ENCODE measurements around the gene RPS25. TPM values are rescaled to one million over a fixed set of nuclear protein-coding genes. Genes with fewer than 3 reads are reported as not detected.

Gene RPS25
- total and polyA plus RNA-seq, 10 of the 15 experiments (the other 5 are each of a cell fraction or from before 2014, with no cell fraction given), result 886 to 3,746 (median 3,066) TPM

DNA sequence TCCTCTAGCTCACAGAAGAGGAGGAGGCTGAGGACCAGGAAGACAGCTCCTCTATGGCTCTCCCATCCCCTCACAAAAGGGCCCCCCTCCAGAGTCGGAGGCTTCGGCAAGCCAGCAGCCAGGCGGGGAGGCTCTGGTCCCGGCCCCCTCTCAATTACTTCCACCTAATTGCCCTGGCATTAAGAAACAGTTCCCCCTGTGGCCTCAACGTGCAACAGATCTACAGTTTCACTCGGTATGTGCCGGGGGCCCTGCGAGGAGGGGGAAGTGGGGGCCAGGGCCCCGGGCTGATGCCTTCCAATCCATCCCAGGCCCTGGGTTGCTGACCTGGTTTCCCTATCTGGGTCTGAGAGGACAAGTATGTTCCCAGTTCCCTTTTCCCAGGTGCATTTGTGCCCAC lies 38.7 kb downstream of the RPS25 start (continued):
- no peak for TF ChIP-seq NFYB (IDR thresholded peaks at IDR 0.05; ENCODE audit: insufficient read depth, low read depth, low read length)
- no peak for TF ChIP-seq RELB (IDR thresholded peaks at IDR 0.05; ENCODE audit: low read depth)
- no peak for TF ChIP-seq IRF3 (IDR thresholded peaks at IDR 0.05)
- TF ChIP-seq SUZ12 (IDR thresholded peaks at IDR 0.05; ENCODE audit: unreplicated experiment), result no peak
- TF ChIP-seq RFX5 (IDR thresholded peaks at IDR 0.05; ENCODE audit: low read depth, low read length), result no peak

GRCh38 chr11:118975771-118976709 lies 42.1 kb downstream of the RPS25 start:
- Histone ChIP-seq H2AFZ (ENCODE audit: control insufficient read depth, low read depth, low read length) (no peak overlapping the region), H3K9ac (ENCODE audit: control insufficient read depth, insufficient read depth, low read length) (no peak overlapping the region), H3K4me1 (ENCODE audit: control insufficient read depth, insufficient read depth, low read length) (no peaks in the 10 kb centered on the region), H3K27me3 (replicated peaks in 1 of 2; ENCODE audit: control insufficient read depth in 2 of 2, insufficient read depth in 2 of 2, low read length in 1 of 2) (no peaks in the 10 kb centered on the region), H3K79me2 (ENCODE audit: control insufficient read depth, insufficient read depth, low read length) (no peaks in the 10 kb centered on the region), H4K20me1 (ENCODE audit: control insufficient read depth, insufficient read depth) (no peaks in the 10 kb centered on the region; the same call in 1 of the 2 replicates), H3K9me3 (replicated peaks; ENCODE audit: control insufficient read depth, insufficient read depth, low read length) (no peaks in the 10 kb centered on the region), H3K27ac (ENCODE audit: control insufficient read depth, insufficient read depth) (no peak overlapping the region), H3K4me3 (no peak overlapping the region), H3K4me2 (ENCODE audit: control insufficient read depth, insufficient read depth) (no peak overlapping the region), H3K36me3 (ENCODE audit: control insufficient read depth in 2 of 2, insufficient read depth in 2 of 2, low read length in 1 of 2) (no peaks in the 10 kb centered on the region)
- BruUV-seq (replicated peaks), result no TSS peak
- SMC1A ChIA-PET (ENCODE audit: uncharacterized antibody, unreplicated experiment), result no interaction called here
- ATAC-seq (no peak), DNase-seq (ENCODE audit: low read depth, low spot score) (no peak), FAIRE-seq (no peak)
- CTCF ChIA-PET, result no interaction called here
- WGBS (ENCODE audit: insufficient coverage, insufficient replicate concordance, low lambda C conversion rate, missing lambda C conversion rate), result 51% methylated on average over 15 of the region's 15 CpGs
- POLR2A ChIA-PET, result no interaction called here
- RAD21 ChIA-PET (ENCODE audit: unreplicated experiment), result no interaction called here
- in situ Hi-C loops (cut with MboI) (no loop called here), intact Hi-C loops (cut with micrococcal nuclease; ENCODE audit: unreplicated experiment) (no loop called here)
- TF ChIP-seq PAX5 (IDR thresholded peaks at IDR 0.05; ENCODE audit: borderline replicate concordance, low read depth, low read length) (no peak), CHD2 (IDR thresholded peaks at IDR 0.05; ENCODE audit: borderline replicate concordance, low read depth, low read length) (no peak), ELK1 (IDR thresholded peaks at IDR 0.05; ENCODE audit: low read depth, low read length) (no peak), EP300 (IDR thresholded peaks at IDR 0.05; ENCODE audit: borderline replicate concordance in 1 of 2, control insufficient read depth in 1 of 2, low read depth in 2 of 2, low read length in 2 of 2) (no peak), SPI1 (IDR thresholded peaks at IDR 0.05; ENCODE audit: borderline replicate concordance, insufficient read depth, low read depth, low read length) (no peak), IKZF2 (IDR thresholded peaks at IDR 0.05) (no peak), ZBED1 (IDR thresholded peaks at IDR 0.05; ENCODE audit: borderline replicate concordance) (no peak), REST (IDR thresholded peaks at IDR 0.05; ENCODE audit: low read depth, low read length) (no peak), FOXK2 (IDR thresholded peaks at IDR 0.05) (no peak)
